H1 (cell line): ENCODE measurements around the gene CSTF2. TPM values are rescaled to one million over a fixed set of nuclear protein-coding genes. Genes with fewer than 3 reads are reported as not detected.

Source experiments
- KDM5A ChIP-seq: fragments of 200-600 bp; IDR thresholded peaks from 2 replicates; pipeline ENCODE4 v1.7.1; 2012; ENCODE audit warnings: mild to moderate bottlenecking, low read length, inconsistent platforms, mixed read lengths
- MAX ChIP-seq: IDR thresholded peaks from 2 replicates; pipeline ENCODE4 v1.6.1; 2012; ENCODE audit warnings: inconsistent platforms
- RXRA ChIP-seq: IDR thresholded peaks from 2 replicates; pipeline ENCODE4 v1.6.1; 2011; ENCODE audit warnings: low read depth, mild to moderate bottlenecking, low read length, moderate library complexity; ENCODE audit not compliant: insufficient read depth
- SAP30 ChIP-seq: fragments of 300-600 bp; sonication (generic); IDR thresholded peaks from 2 replicates; pipeline ENCODE4 v1.7.1; 2012; ENCODE audit warnings: low read length, moderate library complexity, mild to moderate bottlenecking, inconsistent platforms; ENCODE audit not compliant: insufficient read depth, insufficient replicate concordance
- SP4 ChIP-seq: IDR thresholded peaks from 2 replicates; pipeline ENCODE4 v1.6.1; 2012; ENCODE audit warnings: low read length, inconsistent platforms
- polyA plus RNA-seq, 7 experiments: library from polyadenylated mRNA; depleted of rRNA in 3 of 7; stranded (reverse) in 5 of 7; unstranded in 2 of 7; fragments of >200 nt in 5 of 7; fragments of 200-250 nt in 2 of 7; gene quantifications; 1 replicate in 5 of 7; 2 replicates in 1 of 7; 4 replicates in 1 of 7; pipeline versions ENCODE4 v1.2.1 to v1.2.3, GENCODE V29; 2011 to 2013; ENCODE audit warnings: missing spikeins in 2 of 7, mixed read lengths in 2 of 7
- total RNA-seq: library from RNA; stranded (reverse); fragmentation: NEBNext Ultra II Directional; extraction: Animal tissue kit (Norgen Biotek cat#: 25700); gene quantifications from 2 replicates; pipeline ENCODE4 v1.2.1, GENCODE V29; 2021
- TF ChIP-seq, protein P1 (sequence below): fragments of 300-600 bp; sonication (generic); IDR thresholded peaks from 2 replicates; pipeline ENCODE4 v1.7.1; 2012; ENCODE audit warnings: low read length, moderate library complexity, mild to moderate bottlenecking, inconsistent platforms; ENCODE audit not compliant: insufficient replicate concordance
- TF ChIP-seq, protein P2 (sequence below): IDR thresholded peaks from 2 replicates; pipeline ENCODE4 v1.6.1; 2012; ENCODE audit warnings: inconsistent platforms

CSTF2 gene
- total and polyA plus RNA-seq, 2 of the 8 experiments (the other 6 are each of a cell fraction or from before 2014, with no cell fraction given), result 20.7 to 30.9 TPM

- TF ChIP-seq, protein P1, sequence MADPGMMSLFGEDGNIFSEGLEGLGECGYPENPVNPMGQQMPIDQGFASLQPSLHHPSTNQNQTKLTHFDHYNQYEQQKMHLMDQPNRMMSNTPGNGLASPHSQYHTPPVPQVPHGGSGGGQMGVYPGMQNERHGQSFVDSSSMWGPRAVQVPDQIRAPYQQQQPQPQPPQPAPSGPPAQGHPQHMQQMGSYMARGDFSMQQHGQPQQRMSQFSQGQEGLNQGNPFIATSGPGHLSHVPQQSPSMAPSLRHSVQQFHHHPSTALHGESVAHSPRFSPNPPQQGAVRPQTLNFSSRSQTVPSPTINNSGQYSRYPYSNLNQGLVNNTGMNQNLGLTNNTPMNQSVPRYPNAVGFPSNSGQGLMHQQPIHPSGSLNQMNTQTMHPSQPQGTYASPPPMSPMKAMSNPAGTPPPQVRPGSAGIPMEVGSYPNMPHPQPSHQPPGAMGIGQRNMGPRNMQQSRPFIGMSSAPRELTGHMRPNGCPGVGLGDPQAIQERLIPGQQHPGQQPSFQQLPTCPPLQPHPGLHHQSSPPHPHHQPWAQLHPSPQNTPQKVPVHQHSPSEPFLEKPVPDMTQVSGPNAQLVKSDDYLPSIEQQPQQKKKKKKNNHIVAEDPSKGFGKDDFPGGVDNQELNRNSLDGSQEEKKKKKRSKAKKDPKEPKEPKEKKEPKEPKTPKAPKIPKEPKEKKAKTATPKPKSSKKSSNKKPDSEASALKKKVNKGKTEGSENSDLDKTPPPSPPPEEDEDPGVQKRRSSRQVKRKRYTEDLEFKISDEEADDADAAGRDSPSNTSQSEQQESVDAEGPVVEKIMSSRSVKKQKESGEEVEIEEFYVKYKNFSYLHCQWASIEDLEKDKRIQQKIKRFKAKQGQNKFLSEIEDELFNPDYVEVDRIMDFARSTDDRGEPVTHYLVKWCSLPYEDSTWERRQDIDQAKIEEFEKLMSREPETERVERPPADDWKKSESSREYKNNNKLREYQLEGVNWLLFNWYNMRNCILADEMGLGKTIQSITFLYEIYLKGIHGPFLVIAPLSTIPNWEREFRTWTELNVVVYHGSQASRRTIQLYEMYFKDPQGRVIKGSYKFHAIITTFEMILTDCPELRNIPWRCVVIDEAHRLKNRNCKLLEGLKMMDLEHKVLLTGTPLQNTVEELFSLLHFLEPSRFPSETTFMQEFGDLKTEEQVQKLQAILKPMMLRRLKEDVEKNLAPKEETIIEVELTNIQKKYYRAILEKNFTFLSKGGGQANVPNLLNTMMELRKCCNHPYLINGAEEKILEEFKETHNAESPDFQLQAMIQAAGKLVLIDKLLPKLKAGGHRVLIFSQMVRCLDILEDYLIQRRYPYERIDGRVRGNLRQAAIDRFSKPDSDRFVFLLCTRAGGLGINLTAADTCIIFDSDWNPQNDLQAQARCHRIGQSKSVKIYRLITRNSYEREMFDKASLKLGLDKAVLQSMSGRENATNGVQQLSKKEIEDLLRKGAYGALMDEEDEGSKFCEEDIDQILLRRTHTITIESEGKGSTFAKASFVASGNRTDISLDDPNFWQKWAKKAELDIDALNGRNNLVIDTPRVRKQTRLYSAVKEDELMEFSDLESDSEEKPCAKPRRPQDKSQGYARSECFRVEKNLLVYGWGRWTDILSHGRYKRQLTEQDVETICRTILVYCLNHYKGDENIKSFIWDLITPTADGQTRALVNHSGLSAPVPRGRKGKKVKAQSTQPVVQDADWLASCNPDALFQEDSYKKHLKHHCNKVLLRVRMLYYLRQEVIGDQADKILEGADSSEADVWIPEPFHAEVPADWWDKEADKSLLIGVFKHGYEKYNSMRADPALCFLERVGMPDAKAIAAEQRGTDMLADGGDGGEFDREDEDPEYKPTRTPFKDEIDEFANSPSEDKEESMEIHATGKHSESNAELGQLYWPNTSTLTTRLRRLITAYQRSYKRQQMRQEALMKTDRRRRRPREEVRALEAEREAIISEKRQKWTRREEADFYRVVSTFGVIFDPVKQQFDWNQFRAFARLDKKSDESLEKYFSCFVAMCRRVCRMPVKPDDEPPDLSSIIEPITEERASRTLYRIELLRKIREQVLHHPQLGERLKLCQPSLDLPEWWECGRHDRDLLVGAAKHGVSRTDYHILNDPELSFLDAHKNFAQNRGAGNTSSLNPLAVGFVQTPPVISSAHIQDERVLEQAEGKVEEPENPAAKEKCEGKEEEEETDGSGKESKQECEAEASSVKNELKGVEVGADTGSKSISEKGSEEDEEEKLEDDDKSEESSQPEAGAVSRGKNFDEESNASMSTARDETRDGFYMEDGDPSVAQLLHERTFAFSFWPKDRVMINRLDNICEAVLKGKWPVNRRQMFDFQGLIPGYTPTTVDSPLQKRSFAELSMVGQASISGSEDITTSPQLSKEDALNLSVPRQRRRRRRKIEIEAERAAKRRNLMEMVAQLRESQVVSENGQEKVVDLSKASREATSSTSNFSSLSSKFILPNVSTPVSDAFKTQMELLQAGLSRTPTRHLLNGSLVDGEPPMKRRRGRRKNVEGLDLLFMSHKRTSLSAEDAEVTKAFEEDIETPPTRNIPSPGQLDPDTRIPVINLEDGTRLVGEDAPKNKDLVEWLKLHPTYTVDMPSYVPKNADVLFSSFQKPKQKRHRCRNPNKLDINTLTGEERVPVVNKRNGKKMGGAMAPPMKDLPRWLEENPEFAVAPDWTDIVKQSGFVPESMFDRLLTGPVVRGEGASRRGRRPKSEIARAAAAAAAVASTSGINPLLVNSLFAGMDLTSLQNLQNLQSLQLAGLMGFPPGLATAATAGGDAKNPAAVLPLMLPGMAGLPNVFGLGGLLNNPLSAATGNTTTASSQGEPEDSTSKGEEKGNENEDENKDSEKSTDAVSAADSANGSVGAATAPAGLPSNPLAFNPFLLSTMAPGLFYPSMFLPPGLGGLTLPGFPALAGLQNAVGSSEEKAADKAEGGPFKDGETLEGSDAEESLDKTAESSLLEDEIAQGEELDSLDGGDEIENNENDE, result no peak
- no peak for TF ChIP-seq KDM5A
- TF ChIP-seq SP4, result no peak
- no peak for TF ChIP-seq SAP30
- TF ChIP-seq RXRA, result no peak
- TF ChIP-seq MAX, result no peak
- TF ChIP-seq, protein P2, sequence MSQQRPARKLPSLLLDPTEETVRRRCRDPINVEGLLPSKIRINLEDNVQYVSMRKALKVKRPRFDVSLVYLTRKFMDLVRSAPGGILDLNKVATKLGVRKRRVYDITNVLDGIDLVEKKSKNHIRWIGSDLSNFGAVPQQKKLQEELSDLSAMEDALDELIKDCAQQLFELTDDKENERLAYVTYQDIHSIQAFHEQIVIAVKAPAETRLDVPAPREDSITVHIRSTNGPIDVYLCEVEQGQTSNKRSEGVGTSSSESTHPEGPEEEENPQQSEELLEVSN, result no peak
Measured at GRCh38 chrX:100870527-100870926, 50.3 kb downstream of the CSTF2 start (continued).
